ENCODE measurements around the gene TRAPPC10. TPM values are rescaled to one million over a fixed set of nuclear protein-coding genes. Genes with fewer than 3 reads are reported as not detected.
A peak's percentile ranks its signal among the peaks of the same experiment; 100 is the strongest.

Gene TRAPPC10
- total RNA-seq, 4 donors from 2014 or later: 17.9 to 32.9 (median 23.1) TPM

GRCh38 chr21:44019568-44019958 lies 7.5 kb downstream of the TRAPPC10 start:
- H3K4me1 ChIP-seq: peaks cover 42 to 63% of the 10 kb centered on the region in 2 donors
- TF ChIP-seq CTCF (IDR thresholded peaks at IDR 0.05 in 4 of 5, conservative IDR thresholded peaks at IDR 0.05 in 1 of 5): no peak
- TF ChIP-seq POLR2A (IDR thresholded peaks at IDR 0.05): no peak
- no peaks in the 10 kb centered on the region for H3K27me3 ChIP-seq
- ATAC-seq (no peak), DNase-seq (no peak)
- H3K4me3 ChIP-seq: no peak overlapping the region
- intact Hi-C loops (cut with DNase I; ENCODE audit: low total_unique reads) (no loop called here), in situ Hi-C loops (cut with MboI; ENCODE audit: low sequenced_read_pairs in 4 of 4) (no loop called here)
- H3K27ac ChIP-seq: peak overlapping the region in 1 of 4 donors; percentile 40
- H3K9me3 ChIP-seq: no peaks in the 10 kb centered on the region
- H3K36me3 ChIP-seq: no peaks in the 10 kb centered on the region

GRCh38 chr21:44020551-44020950 lies 8.4 kb downstream of the TRAPPC10 start:
- ATAC-seq (no peak), DNase-seq (no peak)
- no peaks in the 10 kb centered on the region for H3K36me3 ChIP-seq
- H3K4me1 ChIP-seq: peaks cover 46 to 69% of the 10 kb centered on the region in 2 donors
- H3K4me3 ChIP-seq: no peak overlapping the region
- peak overlapping the region; percentile 48 to 69 (median 66) for H3K27ac ChIP-seq
- no peaks in the 10 kb centered on the region for H3K27me3 ChIP-seq
- intact Hi-C loops (cut with DNase I; ENCODE audit: low total_unique reads) (no loop called here), in situ Hi-C loops (cut with MboI; ENCODE audit: low sequenced_read_pairs in 4 of 4) (no loop called here)
- no peaks in the 10 kb centered on the region for H3K9me3 ChIP-seq
- TF ChIP-seq POLR2A (IDR thresholded peaks at IDR 0.05) (no peak), CTCF (IDR thresholded peaks at IDR 0.05 in 4 of 5, conservative IDR thresholded peaks at IDR 0.05 in 1 of 5) (no peak)

GRCh38 chr21:44021064-44021463 lies 9.0 kb downstream of the TRAPPC10 start:
- in situ Hi-C loops (cut with MboI; ENCODE audit: low sequenced_read_pairs in 4 of 4) (no loop called here), intact Hi-C loops (cut with DNase I; ENCODE audit: low total_unique reads) (no loop called here)
- DNase-seq (no peak), ATAC-seq (no peak)
- H3K4me3 ChIP-seq: no peak overlapping the region
- H3K27ac ChIP-seq: peak overlapping the region; percentile 48 to 69 (median 66)
- H3K36me3 ChIP-seq: no peaks in the 10 kb centered on the region
- H3K27me3 ChIP-seq: no peaks in the 10 kb centered on the region
- H3K9me3 ChIP-seq: no peaks in the 10 kb centered on the region
- TF ChIP-seq POLR2A (IDR thresholded peaks at IDR 0.05) (no peak), CTCF (IDR thresholded peaks at IDR 0.05 in 4 of 5, conservative IDR thresholded peaks at IDR 0.05 in 1 of 5) (no peak)
- H3K4me1 ChIP-seq: peaks cover 42 to 69% of the 10 kb centered on the region in 2 donors

GRCh38 chr21:44024257-44024656 lies 12.1 kb downstream of the TRAPPC10 start:
- Histone ChIP-seq H3K4me3 (no peak overlapping the region), H3K9me3 (no peaks in the 10 kb centered on the region), H3K4me1 (peaks cover 36 to 53% of the 10 kb centered on the region in 2 donors), H3K27ac (peak overlapping the region in 1 of 4 donors; percentile 15), H3K27me3 (no peaks in the 10 kb centered on the region), H3K36me3 (no peaks in the 10 kb centered on the region)
- intact Hi-C loops (cut with DNase I; ENCODE audit: low total_unique reads): no loop called here
- in situ Hi-C loops (cut with MboI; ENCODE audit: low sequenced_read_pairs in 4 of 4): no loop called here
- ATAC-seq (no peak), DNase-seq (no peak)
- no peak for TF ChIP-seq CTCF (IDR thresholded peaks at IDR 0.05 in 4 of 5, conservative IDR thresholded peaks at IDR 0.05 in 1 of 5)
- no peak for TF ChIP-seq POLR2A (IDR thresholded peaks at IDR 0.05)

GRCh38 chr21:44024887-44025353 lies 12.8 kb downstream of the TRAPPC10 start:
- Histone ChIP-seq H3K9me3 (no peaks in the 10 kb centered on the region), H3K27ac (peak overlapping the region; percentile 1 to 27 (median 19)), H3K4me3 (no peak overlapping the region), H3K36me3 (no peaks in the 10 kb centered on the region), H3K4me1 (peaks cover 36 to 52% of the 10 kb centered on the region in 2 donors), H3K27me3 (no peaks in the 10 kb centered on the region)
- ATAC-seq: peak; percentile 69 to 76
- peak in 1 of 2 donors; percentile 50 for DNase-seq
- intact Hi-C loops (cut with DNase I; ENCODE audit: low total_unique reads): no loop called here
- in situ Hi-C loops (cut with MboI; ENCODE audit: low sequenced_read_pairs in 4 of 4): no loop called here
- TF ChIP-seq CTCF (IDR thresholded peaks at IDR 0.05 in 4 of 5, conservative IDR thresholded peaks at IDR 0.05 in 1 of 5): no peak
- TF ChIP-seq POLR2A (IDR thresholded peaks at IDR 0.05): no peak
